ENCODE data around the gene BCL2.
A peak's percentile ranks its signal among the peaks of the same experiment; 100 is the strongest.

Gene BCL2

GRCh38 chr18:63140997-63141777 lies 178.4 kb downstream of the BCL2 start:
- no peak for DNase-seq (ENCODE audit: low read depth in 2 of 2)

DNA sequence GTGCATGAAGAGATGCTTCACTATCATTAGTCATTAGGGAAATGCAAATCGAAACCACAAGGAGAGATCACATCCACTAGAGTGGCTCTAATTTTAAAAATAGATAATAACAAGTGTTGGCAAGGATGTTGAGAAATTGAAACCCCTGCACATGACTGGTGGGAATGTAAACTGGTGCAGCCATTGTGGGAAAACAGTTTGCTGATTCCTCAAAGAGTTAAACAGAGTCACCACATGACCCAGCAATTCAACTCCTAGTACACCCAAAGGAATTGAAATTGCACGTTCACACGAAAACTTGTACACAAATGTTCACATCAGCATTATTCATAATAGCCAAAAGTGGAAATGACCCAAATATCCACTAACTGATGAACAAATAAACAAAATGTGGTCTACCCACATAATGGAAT lies 179.5 kb downstream of the BCL2 start:
- no peak for DNase-seq (ENCODE audit: low read depth in 2 of 2)

DNA sequence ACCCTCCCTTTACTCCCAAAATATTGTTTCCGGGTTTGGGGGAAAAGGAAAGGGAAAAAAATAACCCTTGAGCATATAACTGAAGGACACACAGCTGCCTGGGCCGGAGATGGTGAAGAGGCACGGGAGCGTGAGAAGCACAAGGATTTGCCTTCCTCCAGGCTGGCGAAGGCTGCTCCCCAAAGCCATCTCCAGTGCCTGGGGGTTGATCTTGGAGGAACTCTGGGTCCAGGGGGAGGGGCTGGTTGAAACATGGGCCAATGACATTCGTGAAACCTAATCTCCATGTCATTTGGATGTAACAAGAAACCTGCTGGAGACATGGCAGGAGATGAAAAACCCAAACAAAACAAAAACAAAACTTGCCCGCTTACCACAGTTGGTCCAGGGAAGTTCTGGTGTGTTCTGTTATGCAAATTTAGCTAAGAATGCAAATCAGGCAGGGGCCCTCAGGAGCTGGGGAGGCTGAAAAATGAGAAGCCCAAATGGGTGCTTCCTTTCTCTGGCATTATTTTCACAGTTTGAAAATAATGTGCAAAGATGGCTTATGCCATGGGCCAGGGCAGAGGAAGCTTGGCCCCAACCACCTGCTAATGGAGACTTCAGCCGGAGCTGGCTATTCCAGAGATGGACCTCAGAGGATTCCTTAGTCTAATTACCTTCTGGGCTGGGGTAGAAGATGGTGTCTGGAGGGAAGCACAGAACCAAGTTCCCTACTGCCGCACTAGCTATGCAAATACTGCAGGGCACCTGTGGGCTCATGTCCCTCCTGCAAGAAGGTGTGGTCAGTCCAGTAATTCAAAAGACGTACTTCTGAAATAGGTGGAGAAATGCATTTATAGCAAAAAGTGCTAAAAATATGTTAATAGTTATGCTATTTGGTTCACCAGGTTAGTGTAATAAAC lies 180.9 kb downstream of the BCL2 start:
- DNase-seq (ENCODE audit: low read depth in 2 of 2), result no peak

- no peak for DNase-seq (ENCODE audit: low read depth in 2 of 2)
These were observed 181.6 kb downstream of the BCL2 start for GRCh38 chr18:63137999-63138435.

DNA sequence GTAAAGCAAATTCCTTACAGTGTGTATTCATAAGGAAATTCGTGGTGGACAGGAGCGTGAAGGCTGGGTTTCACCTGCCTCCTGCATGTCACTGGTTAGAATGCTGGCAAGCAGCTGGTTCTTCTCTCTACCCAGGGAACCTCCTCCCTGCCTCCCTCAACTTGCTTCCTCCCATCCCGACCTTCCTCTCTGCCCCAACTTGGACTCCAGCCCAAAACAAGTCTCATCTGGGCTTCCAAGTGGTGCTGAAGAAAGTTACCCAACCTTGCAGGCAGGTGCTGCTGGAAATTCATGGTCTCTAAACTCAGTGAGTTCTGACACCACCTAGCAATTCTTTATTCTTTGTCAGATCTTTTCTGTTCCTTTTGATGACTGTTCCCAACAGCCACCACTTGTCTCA lies 184.5 kb downstream of the BCL2 start:
- no peak for DNase-seq (ENCODE audit: low read depth in 2 of 2)

DNA sequence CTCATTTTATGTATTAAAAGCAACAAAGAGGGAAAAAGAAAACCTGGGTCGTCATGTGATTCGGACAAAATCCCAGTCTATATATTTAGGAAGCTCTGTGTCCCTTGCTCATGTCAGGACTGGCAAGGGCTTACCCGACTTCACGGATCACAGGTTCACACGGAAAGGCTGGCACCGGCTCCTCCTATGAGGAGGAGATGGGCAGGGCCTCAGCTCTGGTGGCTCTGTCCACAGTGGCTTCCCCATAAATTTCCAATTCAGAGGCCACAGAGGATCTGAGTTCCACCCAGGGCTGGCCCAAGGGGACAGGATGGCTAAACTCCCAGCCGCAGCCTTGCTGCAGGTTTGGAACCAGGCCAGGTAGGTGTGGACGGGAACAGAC lies 186.8 kb downstream of the BCL2 start:
- no peak for DNase-seq (ENCODE audit: low read depth in 2 of 2)

DNA sequence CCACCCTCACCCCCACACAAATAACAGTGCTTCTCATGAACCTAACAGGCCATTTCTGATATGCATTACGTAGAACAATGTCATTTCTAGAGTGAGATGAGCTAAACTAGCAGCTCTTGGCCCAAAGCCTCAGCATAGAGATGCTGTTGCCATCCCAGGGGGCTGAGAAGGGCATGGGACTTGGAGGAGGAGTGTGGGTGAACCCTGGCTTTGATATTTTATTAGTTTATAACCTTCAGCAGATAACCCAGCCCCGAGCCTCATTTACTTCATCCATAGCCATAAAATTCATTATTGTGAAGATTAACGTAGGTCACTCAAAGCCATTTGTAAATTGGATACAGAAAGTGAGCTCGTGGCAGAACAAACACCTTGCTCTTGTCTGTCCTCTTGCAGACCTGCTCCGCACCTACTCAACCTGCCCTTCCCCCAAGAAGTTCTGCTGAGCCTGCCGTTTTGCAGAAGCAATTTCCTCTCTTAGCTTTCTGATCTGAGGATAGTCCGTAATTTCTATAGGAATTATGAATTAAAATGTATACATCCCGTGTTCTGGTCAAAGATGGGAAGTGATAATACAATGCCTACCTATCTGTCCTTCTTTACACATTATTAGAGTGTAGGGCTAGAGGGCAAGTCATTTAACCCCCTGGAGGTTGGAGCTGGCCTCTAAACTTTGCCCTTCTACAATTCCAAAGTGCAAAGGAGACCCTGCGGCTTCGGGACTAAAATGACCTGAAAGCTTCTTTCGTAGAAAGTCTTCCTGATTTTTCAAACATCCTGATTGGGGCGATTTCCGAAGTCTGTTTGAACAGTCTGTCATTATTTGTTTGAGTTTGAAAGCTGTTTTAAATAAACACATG lies 187.4 kb downstream of the BCL2 start:
- DNase-seq (ENCODE audit: low read depth in 2 of 2), result no peak

DNA sequence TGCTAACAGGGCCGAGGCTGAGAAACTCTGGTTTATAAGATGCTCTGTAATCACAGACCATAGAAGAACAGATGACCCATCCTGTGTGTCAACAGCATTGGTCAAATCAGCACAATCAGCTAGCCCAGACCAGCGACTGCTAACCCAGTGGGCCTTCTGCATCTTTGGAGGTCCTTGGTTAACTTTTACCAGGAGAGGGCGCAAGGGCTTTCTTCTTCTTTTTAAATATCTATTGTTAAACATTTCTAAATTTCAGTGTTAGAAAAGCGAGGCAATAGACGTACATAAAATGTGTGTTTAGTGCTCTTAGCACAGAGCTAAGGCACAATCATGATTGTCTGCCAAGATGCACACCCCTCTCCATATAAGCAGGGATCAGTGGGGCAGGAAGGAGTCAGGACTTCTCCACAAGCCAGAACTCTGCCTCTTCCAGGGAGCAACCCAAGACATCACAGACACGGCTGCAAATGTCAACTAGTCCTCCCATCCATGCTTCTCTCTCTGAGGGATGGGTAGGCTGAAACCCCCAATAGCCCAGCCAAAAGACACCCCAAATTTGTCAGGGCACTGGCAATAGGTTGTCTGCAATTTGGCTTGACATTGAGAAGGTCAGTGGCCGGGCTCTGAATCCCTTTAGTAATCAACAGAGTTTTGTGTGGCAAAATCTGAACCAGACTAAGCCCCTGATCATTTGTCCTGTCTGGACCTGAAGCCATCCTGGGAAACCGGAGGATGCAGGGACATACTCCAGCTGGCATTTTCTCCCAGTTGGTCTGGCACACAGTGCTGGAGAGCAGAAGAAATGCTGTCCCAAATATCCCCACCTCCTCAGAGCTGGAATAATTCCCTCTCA lies 188.2 kb downstream of the BCL2 start:
- peak in 1 of 2 donors; percentile 34 for DNase-seq (ENCODE audit: low read depth in 2 of 2)

DNA sequence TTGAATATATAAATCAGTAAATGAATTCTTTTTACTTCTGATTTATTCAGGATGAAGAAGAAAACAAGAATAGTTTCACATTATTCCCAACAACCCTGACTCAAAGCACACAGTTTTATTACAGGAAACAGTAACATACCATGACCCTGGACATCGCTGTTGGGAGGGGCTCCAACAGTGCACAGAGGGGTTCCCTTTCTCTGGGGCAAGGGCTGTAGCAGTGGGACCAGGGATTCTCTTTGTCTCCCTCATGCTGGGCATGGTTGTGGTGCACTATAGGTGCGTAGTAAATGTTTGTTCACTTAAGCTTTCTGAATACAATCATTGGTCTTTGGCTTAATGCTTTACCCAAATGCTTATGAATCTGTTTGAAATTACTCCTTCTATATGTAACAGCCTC lies 189.4 kb downstream of the BCL2 start:
- DNase-seq (ENCODE audit: low read depth in 2 of 2), result no peak

DNA sequence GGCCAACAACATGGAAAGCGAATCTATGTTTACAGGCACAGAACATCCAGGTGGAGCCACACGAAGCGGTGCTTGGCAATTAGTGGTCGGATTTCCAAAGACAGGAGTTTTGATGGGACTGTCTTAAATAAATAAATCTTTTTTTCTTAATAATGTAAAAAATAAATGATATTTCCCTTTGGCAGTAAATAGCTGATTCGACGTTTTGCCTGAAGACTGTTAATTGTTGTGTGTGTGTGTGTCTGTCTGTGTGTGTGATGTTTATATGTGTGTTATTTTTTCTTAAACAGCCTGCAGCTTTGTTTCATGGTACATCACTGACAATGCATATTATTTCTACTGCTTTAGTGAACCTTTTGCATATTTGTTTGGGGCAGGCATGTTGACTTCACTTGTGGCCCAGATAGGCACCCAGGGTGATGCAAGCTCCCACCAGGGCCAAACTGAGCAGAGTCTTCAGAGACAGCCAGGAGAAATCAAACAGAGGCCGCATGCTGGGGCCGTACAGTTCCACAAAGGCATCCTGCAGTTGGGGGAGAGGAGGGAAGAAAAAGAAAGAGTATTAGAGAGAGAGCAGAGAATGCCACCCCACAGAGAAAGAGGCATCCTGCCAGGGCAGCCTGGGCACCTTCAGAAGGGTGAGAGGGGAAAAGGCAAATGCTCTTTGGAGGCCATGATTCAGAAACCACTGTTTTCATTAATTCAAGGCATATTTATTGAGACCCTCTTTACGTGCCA lies 191.2 kb downstream of the BCL2 start:
- DNase-seq (ENCODE audit: low read depth in 2 of 2), result no peak

DNA sequence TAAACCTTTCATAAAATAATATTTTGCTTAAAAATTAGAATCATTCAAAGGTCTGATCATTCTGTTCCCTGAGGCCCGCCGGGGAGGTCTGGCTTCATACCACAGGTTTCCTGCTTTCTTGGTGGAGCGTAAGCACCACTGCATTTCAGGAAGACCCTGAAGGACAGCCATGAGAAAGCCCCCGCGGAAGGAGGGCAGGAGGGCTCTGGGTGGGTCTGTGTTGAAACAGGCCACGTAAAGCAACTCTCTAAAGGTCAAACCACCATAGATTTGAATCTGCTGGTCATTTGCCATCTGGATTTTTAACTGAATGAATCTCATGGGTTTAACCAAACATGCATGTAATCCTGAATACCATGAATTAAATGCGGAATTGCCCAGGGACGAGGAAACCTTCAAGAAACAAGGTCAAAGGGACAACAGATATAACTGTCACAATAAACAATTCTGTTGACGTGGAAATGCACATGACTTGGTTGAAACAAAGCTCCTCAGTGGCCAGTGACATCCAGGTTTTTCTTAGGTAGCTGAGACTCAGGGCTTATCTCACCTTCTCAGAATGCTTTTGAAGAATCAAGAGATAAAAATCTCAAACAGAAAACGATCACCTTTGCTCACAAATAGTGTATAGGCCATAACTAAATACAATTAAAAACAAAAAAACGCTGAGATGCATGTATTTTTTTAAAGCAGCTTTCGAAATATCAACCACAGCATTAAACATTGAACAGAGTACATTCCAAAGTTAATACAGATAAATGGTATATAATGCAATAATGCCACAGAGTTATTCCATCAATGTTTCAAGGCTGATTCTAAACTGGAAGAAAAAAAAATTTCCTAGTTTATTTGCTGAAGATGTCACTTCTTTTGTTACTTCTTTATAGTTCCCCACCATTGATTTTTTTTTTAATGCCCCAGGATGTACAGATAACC lies 193.2 kb downstream of the BCL2 start:
- DNase-seq (ENCODE audit: low read depth in 2 of 2), result no peak

- no peak for DNase-seq (ENCODE audit: low read depth in 2 of 2)
These were observed 198.9 kb downstream of the BCL2 start for GRCh38 chr18:63120620-63121019.

GRCh38 chr18:63119647-63120046 lies 199.9 kb downstream of the BCL2 start:
- DNase-seq (ENCODE audit: low read depth in 2 of 2), result no peak

DNA sequence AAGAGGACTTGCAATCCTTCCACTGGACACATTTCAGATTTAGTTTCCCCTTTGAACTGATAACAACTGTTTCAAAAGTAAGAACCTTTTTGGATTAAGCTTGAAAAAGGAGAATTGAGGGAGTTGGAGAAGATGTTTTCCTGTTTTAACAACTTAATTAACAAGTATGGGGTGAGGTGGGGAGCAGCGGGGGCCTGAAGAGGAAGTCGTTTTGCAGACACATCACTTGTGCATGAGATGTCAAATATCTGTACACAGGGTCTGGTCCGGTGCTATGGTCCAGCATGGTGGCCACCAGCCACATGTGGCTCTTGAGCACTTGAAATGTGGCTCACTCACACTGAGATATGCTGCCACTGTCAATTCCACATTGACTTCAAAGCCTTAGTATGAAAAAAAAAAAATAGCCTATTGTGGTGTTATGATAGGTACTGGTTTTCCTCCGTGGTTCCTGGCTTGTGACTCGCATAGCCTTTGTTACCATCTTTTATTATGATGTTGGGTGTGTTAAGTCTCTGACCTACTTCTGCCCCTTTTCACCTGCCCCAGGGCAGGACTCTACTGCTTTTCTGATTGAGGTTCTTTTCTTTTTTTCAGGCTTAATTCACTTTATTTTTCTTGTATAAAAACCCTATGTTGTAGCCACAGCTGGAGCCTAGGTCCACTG lies 205.5 kb downstream of the BCL2 start:
- DNase-seq (ENCODE audit: low read depth in 2 of 2), result no peak

- DNase-seq (ENCODE audit: low read depth in 2 of 2), result no peak
These were observed 206.9 kb downstream of the BCL2 start for GRCh38 chr18:63112706-63113105.

GRCh38 chr18:63111671-63112402 lies 207.7 kb downstream of the BCL2 start:
- no peak for DNase-seq (ENCODE audit: low read depth in 2 of 2)

DNA sequence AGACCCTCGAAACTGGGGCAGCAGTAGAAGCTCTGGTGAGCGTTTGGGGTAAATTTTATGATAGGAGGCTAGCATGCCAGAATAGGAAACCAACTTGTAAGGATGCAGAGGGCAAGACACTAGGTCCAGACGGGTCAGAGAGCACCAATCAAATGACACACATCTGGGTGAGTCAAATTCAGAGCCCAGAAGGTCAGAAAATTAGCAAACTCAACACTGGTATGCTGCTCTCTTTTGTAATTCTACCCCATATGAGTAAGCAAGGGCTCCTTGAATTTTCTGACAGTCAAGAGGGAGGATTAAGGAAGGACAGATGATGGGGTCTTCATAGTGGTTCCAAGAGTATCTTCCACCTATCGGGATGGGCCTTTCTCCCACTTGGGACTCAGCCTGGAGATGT lies 209.8 kb downstream of the BCL2 start:
- DNase-seq (ENCODE audit: low read depth in 2 of 2), result no peak

- no peak for DNase-seq (ENCODE audit: low read depth in 2 of 2)
These were observed 210.5 kb downstream of the BCL2 start for GRCh38 chr18:63109022-63109421.

Data from activated CD8-positive, alpha-beta memory T cell treated with anti-CD3 and anti-CD28 coated beads for 4 hours (primary cell).